Measurements from ENCODE around the gene RALGAPB.
"Not testable (repeated sequence)": the region's sequence is repeated elsewhere in the genome, so short reads cannot be mapped to it uniquely, and the experiment has no call there.

RALGAPB gene

DNA sequence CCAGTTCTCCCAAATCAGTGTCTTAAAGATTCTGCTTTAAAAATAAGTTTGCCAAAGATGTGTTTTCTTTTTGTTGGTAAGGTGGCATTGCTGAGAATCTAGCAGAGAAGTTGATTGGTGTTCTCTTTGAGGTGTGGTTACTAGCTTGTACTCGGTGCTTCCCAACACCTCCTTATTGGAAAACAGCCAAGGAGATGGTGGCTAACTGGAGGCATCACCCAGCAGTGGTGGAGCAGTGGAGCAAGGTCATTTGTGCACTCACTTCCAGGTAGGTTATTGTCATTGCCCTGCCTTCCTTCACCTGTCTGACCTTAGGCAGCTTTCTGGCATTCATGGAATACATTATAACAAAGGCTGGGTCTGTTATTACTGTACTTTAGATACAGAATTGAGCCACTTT lies 26.7 kb downstream of the RALGAPB start:
- no peak for DNase-seq

DNA sequence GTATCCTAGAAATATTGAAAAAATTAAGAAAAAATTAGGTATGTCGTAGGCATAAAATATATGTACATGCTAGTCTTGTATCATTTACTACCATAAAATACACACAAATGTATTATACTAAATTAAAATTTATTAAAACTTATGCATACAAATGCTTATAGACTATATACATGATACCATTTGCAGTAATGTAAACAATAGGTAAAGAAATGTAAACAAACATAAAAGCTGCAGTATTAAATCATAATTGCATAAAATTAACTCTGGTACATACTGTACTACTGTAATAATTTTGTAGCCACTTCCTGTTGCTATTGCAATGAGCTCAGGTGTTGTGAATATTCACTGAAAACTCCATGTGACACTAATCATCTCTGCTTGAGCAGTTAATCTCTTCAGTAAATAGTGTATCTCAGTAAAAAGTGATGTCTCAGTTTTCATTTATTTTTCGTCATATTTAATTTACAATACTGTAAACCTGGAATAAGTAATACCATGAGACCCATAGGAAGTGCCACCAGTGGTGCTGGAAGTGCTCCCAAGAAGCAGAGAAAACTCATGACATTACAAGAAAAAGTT lies 29.3 kb downstream of the RALGAPB start:
- no peak for DNase-seq

DNA sequence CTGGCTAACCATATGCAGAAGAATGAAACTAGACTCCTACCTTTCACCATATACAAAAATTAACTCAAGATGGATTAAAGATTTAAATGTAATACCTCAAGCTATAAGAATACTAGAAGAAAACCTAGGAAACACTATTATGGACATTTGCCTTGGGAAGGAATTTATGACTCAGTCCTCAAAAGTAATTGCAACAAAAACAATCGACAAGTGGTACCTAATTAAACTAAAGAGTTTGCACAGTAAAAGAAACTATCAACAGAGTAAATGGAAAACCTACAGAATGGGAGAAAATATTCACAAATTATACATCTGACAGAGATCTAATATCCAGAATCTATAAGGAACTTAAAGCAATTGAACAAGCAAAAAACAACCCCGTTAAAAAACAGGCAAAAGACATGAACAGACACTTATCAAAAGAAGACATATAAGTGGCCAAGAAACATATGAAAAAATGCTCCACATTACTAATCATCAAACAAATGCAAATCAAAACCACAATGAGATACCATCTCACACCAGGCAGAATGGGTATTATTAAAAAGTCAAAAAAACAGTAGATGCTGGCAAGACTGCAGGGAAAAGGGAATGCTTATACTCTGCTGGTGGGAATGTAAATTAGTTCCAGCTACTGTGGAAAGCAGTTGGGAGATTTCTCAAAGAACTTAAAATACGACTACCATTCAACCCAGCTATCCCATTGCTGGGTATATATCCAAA lies 31.9 kb downstream of the RALGAPB start:
- DNase-seq, result no peak

DNA sequence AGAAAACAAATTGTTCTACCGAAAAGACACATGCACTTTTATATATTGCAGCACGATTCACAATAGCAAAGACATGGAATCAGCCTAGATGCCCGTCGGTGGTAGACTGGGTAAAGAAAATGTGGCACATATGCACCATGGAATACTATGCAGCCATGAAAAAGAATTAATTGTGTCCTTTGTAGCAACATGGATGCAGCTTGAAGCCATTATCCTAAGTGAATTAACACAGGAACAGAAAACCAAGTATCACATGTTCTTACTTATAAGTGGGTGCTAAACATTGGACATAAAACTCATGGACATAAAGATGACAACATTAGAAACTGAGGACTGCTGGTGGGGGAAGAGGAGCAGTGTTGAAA lies 32.4 kb downstream of the RALGAPB start:
- DNase-seq, result no peak

DNA sequence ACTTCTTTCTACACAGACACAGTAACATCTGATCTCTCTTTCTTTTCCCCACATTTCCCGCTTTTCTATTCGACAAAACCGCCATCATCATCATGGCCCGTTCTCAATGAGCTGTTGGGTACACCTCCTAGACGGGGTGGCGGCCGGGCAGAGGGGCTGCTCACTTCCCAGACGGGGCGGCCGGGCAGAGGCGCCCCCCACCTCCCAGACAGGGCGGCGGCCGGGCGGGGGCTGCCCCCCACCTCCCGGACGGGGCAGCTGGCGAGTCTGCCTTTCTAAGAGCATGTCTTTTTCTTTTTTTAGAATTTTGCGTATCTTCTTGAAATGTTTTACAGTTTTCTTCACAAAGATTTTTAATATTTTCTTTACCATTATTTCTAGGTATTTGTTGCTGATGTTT lies 39.1 kb downstream of the RALGAPB start:
- not testable (repeated sequence) for DNase-seq

DNA sequence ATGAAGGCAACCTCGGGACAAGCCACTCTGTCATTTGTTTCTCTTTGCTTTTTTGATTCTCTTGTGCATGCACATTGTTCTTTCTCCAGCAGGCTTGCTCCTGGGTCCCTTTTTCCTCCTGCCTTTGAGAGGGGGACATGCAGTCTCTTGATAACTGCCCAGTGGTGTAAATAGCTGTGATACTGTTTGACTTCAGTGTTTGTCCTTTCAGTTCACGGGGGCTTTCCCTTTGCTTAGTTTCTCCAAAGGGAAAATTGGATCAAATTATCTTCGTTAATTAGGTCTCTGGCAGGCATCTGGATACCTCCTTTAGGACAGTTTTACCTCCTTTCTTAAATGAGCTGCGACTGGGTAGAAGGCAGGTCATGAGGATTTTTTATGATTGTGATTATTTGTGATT lies 41.5 kb downstream of the RALGAPB start:
- no peak for DNase-seq

DNA sequence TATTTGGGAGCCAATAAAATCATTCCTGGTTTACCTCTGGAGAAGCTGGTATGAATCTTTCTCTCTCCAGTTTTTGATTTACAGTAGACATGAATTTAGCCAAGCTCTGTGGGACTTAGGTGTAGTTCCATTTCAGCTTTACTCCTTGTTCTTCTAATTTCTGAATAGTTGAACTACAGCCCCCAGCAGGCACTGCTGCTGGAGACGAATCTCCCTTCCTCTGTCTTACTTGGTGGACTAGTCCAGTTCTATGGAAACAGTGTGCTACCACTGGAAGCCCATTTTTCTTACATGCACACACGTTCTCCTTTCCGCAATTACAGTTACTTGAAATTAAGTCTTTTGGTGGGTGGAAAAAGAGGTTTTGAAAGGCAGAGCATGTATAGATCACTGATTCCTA lies 42.3 kb downstream of the RALGAPB start:
- no peak for DNase-seq

DNA sequence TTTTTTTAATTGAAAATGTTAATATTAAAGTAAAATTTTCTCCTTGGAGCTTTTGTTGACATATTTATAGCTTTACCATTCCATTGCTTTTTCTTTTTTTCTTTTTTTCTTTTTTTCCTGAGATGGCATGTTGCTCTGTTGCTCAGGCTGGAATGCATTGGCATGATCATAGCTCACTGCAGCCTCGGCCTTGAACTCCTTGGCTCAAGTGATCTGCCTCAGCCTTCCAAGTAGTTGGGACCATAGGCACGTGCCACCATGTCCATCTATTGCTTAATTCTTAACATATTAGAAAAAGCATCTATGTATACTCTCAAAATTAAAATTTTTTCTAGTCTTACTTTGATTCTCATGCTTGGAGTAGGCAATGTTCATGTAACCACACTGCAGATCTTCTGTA lies 43.0 kb downstream of the RALGAPB start:
- DNase-seq, result no peak

DNA sequence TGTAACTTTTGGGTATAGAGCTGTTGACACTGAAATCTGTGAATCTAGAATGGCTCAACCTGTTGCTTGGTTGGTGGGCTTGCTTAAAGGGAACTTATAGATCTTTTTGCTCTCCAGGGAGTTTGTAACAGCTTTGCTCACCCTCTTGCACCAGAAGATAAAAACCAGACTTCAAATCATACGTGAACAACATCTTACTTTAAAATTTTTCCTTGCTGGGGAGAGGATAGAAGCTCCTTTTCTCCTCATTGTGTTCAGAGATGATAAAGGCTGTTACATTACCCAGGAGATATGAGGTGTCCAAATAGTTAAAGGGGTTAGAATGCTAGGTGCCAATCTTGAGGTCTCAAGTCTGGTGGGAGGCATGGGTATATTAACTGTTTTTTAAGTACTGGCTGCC lies 46.8 kb downstream of the RALGAPB start:
- no peak for DNase-seq

DNA sequence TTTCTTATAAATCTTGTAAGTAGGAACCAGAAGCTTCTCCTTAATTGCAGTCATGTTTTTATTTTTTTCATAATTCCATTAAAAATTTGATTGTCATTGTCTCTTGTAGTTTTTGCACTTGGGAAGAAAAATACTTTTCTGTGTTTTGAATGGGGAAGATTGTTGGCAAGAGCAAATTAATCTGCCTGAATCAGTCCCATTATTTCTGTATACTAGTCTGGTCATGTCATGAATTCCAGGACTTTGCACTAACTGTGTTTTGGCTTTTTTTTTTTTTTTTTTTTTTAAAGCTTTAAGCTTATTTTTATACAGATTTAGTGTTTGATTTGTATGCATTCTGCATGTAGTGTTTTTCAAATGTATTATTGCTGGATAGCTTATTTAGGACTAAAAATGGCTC lies 47.6 kb downstream of the RALGAPB start:
- DNase-seq, result no peak

DNA sequence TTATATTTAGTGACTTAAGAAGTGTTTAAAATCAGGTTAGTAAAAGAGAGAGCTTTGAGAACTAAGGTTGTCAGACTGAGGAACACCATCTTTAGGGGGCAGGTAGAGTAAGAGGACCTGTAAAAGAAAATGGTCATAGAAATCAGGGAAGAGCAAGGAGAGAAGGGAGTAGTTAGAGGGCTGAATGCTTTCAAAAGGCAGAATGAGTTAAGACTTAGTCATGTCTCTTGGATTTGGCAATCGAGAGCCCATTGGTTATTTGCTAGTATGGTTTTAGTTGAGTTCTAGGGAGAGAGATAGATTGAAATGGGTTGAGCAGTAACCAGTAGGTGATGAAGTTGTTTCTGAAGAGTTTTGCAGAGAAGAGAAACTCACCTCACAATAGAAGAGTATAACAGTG lies 51.1 kb downstream of the RALGAPB start:
- no peak for DNase-seq

DNA sequence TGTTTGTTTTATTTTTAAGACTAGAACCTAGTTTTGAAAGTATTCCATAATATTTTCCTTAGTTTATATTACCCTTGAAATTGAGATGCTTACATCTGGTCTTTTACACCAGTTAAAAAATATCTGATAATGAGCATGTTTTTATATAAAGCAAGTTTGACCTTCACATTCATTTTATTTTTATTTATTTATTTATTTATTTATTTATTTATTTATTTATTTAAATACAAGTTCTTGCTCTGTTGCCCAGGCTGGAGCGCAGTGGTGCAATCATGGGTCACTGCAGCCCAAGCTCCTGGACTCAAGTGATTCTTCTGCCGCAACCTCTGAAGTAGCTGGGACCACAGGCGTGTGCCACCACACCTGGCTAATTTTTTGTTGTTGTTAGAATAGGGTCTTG lies 55.5 kb downstream of the RALGAPB start:
- no peak for DNase-seq

DNA sequence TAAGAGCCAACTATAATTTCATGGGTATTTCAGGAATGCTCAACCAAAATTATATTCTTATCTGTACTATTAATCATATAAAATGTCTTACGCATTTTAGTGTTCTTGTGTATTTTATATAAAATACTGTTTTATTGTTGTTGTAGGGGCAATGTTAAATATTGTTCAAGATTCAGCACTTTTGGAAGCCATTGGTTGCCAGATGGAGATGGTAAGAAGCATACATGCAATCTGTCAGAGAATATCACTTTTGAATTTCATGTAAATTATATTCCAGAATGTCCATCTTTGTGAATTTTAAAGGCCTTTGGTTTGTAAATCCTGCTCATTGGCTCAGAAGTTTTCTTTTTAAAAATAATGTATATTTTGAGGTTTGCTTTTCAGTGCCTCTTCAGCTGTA lies 58.4 kb downstream of the RALGAPB start:
- no peak for DNase-seq

DNA sequence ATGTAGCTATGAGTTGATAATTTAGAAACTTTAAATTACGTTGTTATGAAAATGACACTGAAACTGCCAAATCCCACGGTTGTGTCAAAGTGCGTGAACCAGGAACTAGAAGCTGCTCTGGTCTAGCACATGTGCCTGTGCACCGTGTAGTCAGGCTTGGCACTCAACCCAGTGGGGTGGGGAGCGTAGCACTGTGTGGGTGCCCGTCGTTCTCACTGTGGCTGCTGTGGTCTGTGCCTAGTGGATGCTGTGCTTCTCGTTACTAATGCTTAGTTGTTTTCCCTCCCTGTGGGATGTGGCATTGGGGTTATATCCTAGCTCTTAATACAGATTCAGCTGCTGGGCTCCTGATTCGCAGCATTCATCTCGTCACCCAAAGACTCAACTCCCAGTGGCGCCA lies 62.1 kb downstream of the RALGAPB start:
- DNase-seq, result peak; percentile 38

DNA sequence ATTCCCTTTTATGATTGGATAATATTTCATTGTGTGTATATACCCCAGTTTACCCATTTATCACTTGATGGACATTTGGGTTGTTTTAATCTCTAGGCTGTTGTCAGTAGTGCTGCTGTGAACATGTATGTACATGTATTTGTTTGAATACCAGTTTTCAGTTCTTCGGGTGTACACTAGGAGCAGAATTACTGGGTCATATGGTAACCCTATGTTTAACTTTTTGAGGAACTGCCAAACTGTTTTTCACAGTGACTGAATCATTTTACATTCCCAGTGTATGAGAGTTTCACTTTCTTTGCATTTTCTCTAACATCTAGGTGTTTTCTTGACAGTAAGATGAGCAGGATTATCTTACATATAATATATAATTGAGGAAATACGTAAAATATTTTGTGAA lies 63.7 kb downstream of the RALGAPB start:
- DNase-seq, result no peak

DNA sequence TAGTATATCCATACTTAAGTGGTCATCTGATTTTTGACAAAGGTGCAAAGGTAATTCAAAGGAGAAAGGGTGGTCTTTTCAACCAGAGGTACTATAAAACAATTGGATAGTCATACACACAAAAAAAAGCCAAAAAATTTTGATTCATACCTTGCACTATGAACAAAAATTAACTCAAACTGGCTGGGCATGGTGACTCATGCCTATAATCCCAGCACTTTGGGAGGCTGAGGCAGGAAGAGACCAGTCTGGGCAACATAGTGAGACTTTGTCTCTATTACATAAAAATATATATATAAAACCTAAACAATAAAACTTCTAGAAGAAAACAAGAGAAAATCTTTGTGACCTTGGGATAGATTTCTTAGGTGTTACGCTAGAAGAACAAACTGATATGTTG lies 64.5 kb downstream of the RALGAPB start:
- DNase-seq, result no peak

DNA sequence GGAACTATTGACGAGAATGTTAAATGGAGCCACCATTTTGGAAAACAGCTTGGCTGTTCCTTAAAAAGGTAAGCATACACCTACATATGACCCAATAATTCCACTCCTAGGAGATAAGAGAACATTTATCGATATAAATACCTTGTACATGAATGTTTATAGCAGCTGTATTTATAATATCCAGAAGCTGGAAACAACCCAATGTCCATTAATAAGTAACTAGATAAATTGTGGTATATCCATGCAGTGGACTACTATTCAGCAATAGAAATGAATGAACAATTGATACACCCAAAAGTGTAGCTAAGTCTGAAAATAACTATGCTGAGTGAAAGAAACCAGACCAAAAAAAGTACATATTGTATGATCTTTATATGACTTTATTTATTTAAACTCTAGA lies 66.1 kb downstream of the RALGAPB start:
- DNase-seq, result no peak

DNA sequence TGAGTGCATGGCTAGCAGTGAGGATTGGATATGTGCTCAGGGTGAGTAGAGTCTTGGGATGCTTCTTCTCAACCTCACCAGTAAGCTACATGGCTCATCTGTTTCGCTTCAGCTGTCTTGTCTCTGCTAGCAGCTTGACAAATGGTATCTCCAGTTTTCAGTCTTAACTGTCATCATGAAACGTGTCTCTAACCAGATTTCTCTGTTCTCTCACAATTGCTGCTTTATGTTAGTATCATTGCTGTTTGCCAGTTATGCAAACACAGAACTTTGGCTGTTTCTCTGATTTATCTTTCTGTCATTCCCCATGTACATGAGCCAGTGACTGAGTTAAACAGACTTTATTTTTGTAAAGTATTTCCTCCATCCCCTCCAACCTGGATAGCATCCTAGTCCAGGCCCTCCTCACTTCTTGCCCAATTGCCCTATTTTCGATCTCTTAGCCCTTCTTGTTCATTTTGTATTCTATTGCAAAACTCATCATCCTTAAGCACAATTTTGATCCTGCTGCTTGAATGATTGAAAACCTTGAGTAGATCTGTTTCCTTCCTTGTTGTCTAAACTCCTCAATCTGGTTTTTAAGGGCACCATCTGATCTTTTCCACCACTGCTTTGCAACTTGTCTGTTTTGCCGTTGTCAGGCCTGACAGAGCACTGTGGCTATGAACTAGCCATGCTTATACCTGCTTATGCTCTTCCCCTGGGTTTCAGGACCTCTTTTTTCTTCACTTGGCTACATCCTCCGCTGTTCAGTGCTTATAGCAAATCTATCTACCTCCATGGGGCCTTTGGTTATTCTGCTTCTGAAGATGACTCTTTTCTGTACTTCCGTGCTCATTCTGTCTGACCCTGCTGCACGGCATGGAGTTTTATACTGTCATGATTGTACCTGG lies 70.6 kb downstream of the RALGAPB start:
- DNase-seq, result no peak

DNA sequence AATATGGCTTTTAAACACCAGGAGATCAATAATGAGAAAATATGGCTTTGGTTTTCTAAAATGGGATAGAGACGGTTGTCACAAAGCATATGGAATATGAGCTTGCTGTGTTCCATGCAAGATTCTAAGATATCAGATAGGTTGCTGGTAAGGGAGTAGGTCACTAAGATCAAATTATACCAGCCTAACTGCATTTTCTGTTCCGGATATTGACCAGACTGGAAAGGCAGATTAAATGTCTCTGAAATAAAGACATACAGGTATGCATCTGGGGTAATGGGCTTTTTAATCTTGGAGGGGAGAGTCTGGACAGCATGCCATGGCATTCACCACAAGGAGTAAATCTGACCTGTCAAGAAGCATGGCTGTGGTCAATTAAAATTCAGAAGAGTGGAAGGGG lies 73.1 kb downstream of the RALGAPB start:
- DNase-seq, result no peak

DNA sequence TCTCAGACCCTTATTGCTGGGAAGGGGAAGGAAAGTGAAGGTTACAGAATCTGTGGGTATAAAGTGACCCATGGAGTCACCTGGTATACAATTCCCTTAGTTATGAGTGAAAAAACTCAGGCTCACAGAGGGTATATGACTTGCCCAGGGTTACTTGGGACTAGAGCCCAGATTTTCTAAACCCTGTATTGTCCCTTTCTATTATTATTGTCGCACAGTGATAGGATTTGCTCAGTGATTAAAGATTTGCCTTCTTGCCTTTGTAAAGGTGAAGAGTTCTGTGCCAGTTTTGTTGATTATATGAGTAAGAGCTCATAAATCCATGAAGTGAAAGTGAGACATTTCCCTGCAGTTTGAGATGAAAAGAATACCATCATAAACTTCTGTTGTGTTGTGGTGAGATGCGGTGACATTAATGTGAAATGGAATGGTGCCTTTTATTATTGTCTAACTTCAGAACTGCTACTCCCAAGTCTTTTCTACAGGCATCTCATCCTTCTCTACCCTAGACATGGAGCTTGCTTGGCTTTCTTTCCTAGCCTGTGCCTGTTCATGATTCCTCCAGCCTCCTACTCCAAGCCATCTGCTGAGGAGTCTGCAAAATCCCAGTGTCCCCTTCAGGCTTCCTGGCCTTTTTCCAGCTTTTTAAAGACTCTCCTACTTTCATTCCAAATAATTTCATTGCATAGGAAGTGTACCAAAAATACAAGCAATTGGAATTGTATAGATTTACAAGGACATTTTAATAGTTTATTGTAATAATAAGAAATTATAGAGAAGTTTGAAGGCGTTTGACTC lies 74.8 kb downstream of the RALGAPB start:
- no peak for DNase-seq

DNA sequence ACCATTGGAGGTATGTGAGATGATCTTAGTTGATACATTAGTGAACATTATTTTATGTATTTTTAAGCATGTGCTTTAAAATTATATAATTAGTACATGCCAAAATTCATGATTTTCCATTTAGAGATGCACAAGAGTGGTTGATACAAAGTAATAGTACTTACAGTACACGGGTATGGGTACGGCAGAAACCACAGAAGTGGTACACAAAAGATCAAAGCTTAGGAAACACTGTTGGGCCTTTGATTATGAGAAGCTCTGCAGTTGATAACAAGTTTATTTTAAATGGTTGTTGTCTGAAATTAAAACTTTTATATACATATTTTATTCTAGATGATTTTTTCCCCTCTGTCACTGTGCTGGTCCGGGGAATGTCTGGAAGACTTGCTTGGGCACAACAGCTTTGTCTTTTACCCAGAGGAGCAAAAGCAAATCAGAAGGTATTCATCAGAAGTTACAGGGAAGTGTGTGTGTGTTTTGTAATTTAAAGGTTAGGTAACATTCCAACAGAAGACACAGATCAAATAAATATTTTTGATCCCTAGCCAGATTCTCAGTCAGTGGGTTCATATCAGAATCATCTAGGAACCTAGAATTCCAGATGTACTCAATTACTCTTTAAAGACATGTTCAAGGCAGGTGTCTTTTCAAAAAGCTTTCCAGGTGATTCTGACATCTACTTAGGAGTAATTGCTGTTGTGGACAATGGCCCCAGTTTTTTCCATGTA lies 75.9 kb downstream of the RALGAPB start:
- no peak for DNase-seq

DNA sequence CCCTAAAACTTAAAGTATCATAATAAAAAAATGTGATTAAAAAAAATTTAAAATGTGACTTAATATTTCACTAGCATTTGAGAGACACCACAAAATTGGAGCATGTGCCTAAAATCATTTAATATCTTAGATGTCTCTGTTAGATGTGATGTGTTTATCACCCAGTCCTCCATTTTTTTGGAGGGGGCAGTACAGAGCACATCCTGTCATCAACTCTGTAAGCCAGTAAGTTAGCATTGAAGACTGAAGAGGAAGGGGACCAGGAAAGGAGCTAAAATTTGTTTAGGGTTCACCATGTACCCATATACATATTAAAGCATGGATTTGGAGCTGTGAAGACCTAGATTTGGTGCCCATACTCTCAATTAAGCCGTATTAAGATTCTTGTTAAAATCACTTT lies 77.6 kb downstream of the RALGAPB start:
- no peak for DNase-seq
